PC-3 (cell line): ENCODE measurements around the gene UBXN10. TPM values are rescaled to one million over a fixed set of nuclear protein-coding genes. Genes with fewer than 3 reads are reported as not detected.
A peak's percentile ranks its signal among the peaks of the same experiment; 100 is the strongest.

Source experiments
- ATAC-seq: fragments of 200-7000 bp; cut with Tn5 transposase; 2 replicates; pipeline ENCODE4 v1.9.1; 2020; ENCODE audit warnings: mild to moderate bottlenecking, moderate library complexity
- BruUV-seq: library from RNA; stranded (reverse); fragments of 400-500 nt; replicated peaks from 2 replicates; lab custom pipeline; 2021; lab: Mats Ljungman, UMichigan
- CTCF ChIA-PET: fragments of 300-600 bp; sonication (Branson Sonifier 250); formaldehyde crosslinking; loops from one replicate; lab custom pipeline; 2022; ENCODE audit warnings: antibody characterized with exemption; lab: Charles Lee
- POLR2A ChIA-PET: fragments of 300-600 bp; sonication (Branson Sonifier 250); formaldehyde crosslinking; loops from one replicate; lab custom pipeline; 2022; ENCODE audit warnings: antibody characterized with exemption; ENCODE audit not compliant: unreplicated experiment; lab: Charles Lee
- DNase-seq: peaks from one replicate; pipeline ENCODE4 v3.0.0-alpha.2; 2015
- H2AFZ ChIP-seq: fragments of 300-600 bp; sonication (generic); 2 replicates; pipeline ENCODE4 v1.6.0; 2016; ENCODE audit warnings: antibody characterized with exemption, low read length
- H3F3A ChIP-seq: fragments of 300-600 bp; sonication (generic); one replicate; pipeline ENCODE4 v1.6.0; 2017; ENCODE audit warnings: antibody characterized with exemption, low read length, control low read depth, mild to moderate bottlenecking; ENCODE audit not compliant: unreplicated experiment
- H3K27ac ChIP-seq: fragments of 300-600 bp; sonication (generic); 2 replicates; pipeline ENCODE4 v1.5.1; 2016; ENCODE audit warnings: mild to moderate bottlenecking, low read length
- H3K27me3 ChIP-seq: fragments of 300-600 bp; sonication (generic); 2 replicates; pipeline ENCODE4 v1.6.1; 2016; ENCODE audit warnings: low read length, mixed read lengths
- H3K36me3 ChIP-seq: fragments of 300-600 bp; sonication (generic); 2 replicates; pipeline ENCODE4 v1.6.1; 2016; ENCODE audit warnings: low read depth, mixed run types, low read length, mixed read lengths
- H3K4me1 ChIP-seq: fragments of 300-600 bp; sonication (generic); 2 replicates; pipeline ENCODE4 v1.5.1; 2016; ENCODE audit warnings: low read length; ENCODE audit not compliant: insufficient read depth
- H3K4me2 ChIP-seq: fragments of 300-600 bp; sonication (generic); 2 replicates; pipeline ENCODE4 v1.6.0; 2016; ENCODE audit warnings: low read length
- H3K4me3 ChIP-seq: fragments of 300-600 bp; sonication (generic); 2 replicates; pipeline ENCODE4 v1.5.1; 2016; ENCODE audit warnings: mild to moderate bottlenecking, low read length, mixed read lengths
- H3K79me2 ChIP-seq: fragments of 300-600 bp; sonication (generic); 2 replicates; pipeline ENCODE4 v1.6.1; 2017; ENCODE audit warnings: low read length, mixed read lengths
- H3K9ac ChIP-seq: fragments of 300-600 bp; sonication (generic); 2 replicates; pipeline ENCODE4 v1.6.0; 2016; ENCODE audit warnings: mild to moderate bottlenecking, low read length
- H3K9me2 ChIP-seq: fragments of 300-600 bp; sonication (generic); replicated peaks from 2 replicates; pipeline ENCODE4 v1.6.1; 2016; ENCODE audit warnings: mixed run types, low read length, mixed read lengths
- H3K9me3 ChIP-seq: fragments of 300-600 bp; sonication (generic); 2 replicates; pipeline ENCODE4 v1.6.1; 2016; ENCODE audit warnings: low read length, mixed read lengths
- H4K20me1 ChIP-seq: fragments of 300-600 bp; sonication (generic); 2 replicates; pipeline ENCODE4 v1.6.1; 2016; ENCODE audit warnings: low read length, mixed read lengths
- CTCF ChIP-seq: fragments of 300-600 bp; sonication (generic); conservative IDR thresholded peaks from 2 replicates; pipeline ENCODE4 v1.5.1; 2017; ENCODE audit warnings: antibody characterized with exemption, low read depth, mild to moderate bottlenecking, low read length
- EZH2 ChIP-seq: fragments of 300-600 bp; sonication (generic); IDR thresholded peaks from one replicate; pipeline ENCODE4 v1.6.1; 2017; ENCODE audit warnings: antibody characterized with exemption, mild to moderate bottlenecking, low read length; ENCODE audit not compliant: unreplicated experiment
- EZH2phosphoT487 ChIP-seq: fragments of 300-600 bp; sonication (generic); IDR thresholded peaks from 2 replicates; pipeline ENCODE4 v1.6.1; 2018; ENCODE audit warnings: mild to moderate bottlenecking, antibody characterized with exemption, low read length, borderline replicate concordance
- intact Hi-C: fragments of 100-400 bp; cut with micrococcal nuclease; formaldehyde crosslinking; loops from 2 replicates; pipeline ENCODE4 v1.9.0; 2023
- total RNA-seq: library from RNA; depleted of rRNA; stranded (reverse); fragments of >200 nt; gene quantifications from 2 replicates; pipeline ENCODE4 v1.2.3, GENCODE V29; 2014

UBXN10 gene
- total RNA-seq, 1 experiment from 2014 or later: not detected

- Histone ChIP-seq H3K9me2 (no peaks in the 10 kb centered on the region), H3K4me2 (peak overlapping the region; percentile 59), H2AFZ (peak overlapping the region; percentile 63), H4K20me1 (no peaks in the 10 kb centered on the region), H3K36me3 (no peaks in the 10 kb centered on the region), H3K4me3 (no peak overlapping the region), H3K4me1 (peaks cover 46% of the 10 kb centered on the region), H3K27ac (peak overlapping the region; percentile 65), H3K27me3 (no peaks in the 10 kb centered on the region), H3F3A (no peaks in the 10 kb centered on the region), H3K79me2 (no peaks in the 10 kb centered on the region), H3K9me3 (no peaks in the 10 kb centered on the region), H3K9ac (no peak overlapping the region)
- ChIA-PET POLR2A (interaction anchor here (0.7 kb wide), 1 partner anchor 313 kb away, joined by 5 read pairs; the partner anchor contains the start of gene OTUD3), CTCF (no interaction called here)
- peak; percentile 17 for ATAC-seq
- BruUV-seq: TSS peak; percentile 44
- DNase-seq: peak; percentile 77
- intact Hi-C loops: loop anchor here (1.0 kb wide), 2 partner anchors 29 to 94 kb away; no protein-coding TSS in a partner anchor
- TF ChIP-seq EZH2: no peak
- no peak for TF ChIP-seq EZH2phosphoT487
- TF ChIP-seq CTCF: peak; percentile 94
Measured at GRCh38 chr1:20194757-20195461, 9.0 kb downstream of the UBXN10 start.

GRCh38 chr1:20195462-20195780 is 9.5 kb downstream of the UBXN10 start:
- no peaks in the 10 kb centered on the region for H3K79me2 ChIP-seq
- no peaks in the 10 kb centered on the region for H3K36me3 ChIP-seq
- H3K4me1 ChIP-seq: peaks cover 46% of the 10 kb centered on the region
- BruUV-seq: no TSS peak
- ChIA-PET CTCF (no interaction called here), POLR2A (no interaction called here)
- H3K27me3 ChIP-seq: no peaks in the 10 kb centered on the region
- H3K27ac ChIP-seq: peak overlapping the region; percentile 65; the same call in 1 of the 2 replicates
- H3K4me2 ChIP-seq: no peak overlapping the region
- no peak for DNase-seq
- H3K9me3 ChIP-seq: no peaks in the 10 kb centered on the region
- H2AFZ ChIP-seq: no peak overlapping the region; the same call in 1 of the 2 replicates
- H3K9ac ChIP-seq: no peak overlapping the region
- no peaks in the 10 kb centered on the region for H3F3A ChIP-seq
- intact Hi-C loops: loop anchor here (1.0 kb wide), 1 partner anchor 29 kb away; no protein-coding TSS in a partner anchor
- no peak overlapping the region for H3K4me3 ChIP-seq
- no peaks in the 10 kb centered on the region for H4K20me1 ChIP-seq
- H3K9me2 ChIP-seq: no peaks in the 10 kb centered on the region
- ATAC-seq: no peak
- TF ChIP-seq EZH2phosphoT487: no peak
- TF ChIP-seq CTCF: peak; percentile 40; the same call in 1 of the 2 replicates
- no peak for TF ChIP-seq EZH2

GRCh38 chr1:20197329-20197791 is 11.5 kb downstream of the UBXN10 start:
- Histone ChIP-seq H3K4me1 (peaks cover 46% of the 10 kb centered on the region), H4K20me1 (no peaks in the 10 kb centered on the region), H3F3A (no peaks in the 10 kb centered on the region), H3K9ac (no peak overlapping the region), H3K27ac (peak overlapping the region; percentile 41; the same call in 1 of the 2 replicates), H3K79me2 (no peaks in the 10 kb centered on the region), H3K4me3 (no peak overlapping the region), H3K4me2 (peak overlapping the region; percentile 45), H3K9me3 (no peaks in the 10 kb centered on the region), H3K27me3 (no peaks in the 10 kb centered on the region), H3K36me3 (no peaks in the 10 kb centered on the region), H3K9me2 (no peaks in the 10 kb centered on the region), H2AFZ (no peak overlapping the region)
- intact Hi-C loops: no loop called here
- POLR2A ChIA-PET: no interaction called here
- ATAC-seq (peak; percentile 12), DNase-seq (peak; percentile 21)
- no TSS peak for BruUV-seq
- TF ChIP-seq CTCF (no peak), EZH2phosphoT487 (no peak), EZH2 (no peak)
- CTCF ChIA-PET: interaction anchor here (0.6 kb wide), 1 partner anchor 13 kb away, joined by 3 read pairs; no protein-coding TSS in a partner anchor
